K562 (cell line): ENCODE results near the gene PFKP. TPM values are rescaled to one million over a fixed set of nuclear protein-coding genes. Genes with fewer than 3 reads are reported as not detected.

ENCODE experiments used
- ARID4B ChIP-seq: sonication (generic); formaldehyde crosslinking; IDR thresholded peaks from 2 replicates; pipeline ENCODE4 v1.8.0; 2022; ENCODE audit warnings: mild to moderate bottlenecking, missing genetic modification reagents
- DPF2 ChIP-seq: fragments of 450-650 bp; IDR thresholded peaks from 2 replicates; pipeline ENCODE4 v1.6.1; 2016
- MAFF ChIP-seq: IDR thresholded peaks from 2 replicates; pipeline ENCODE4 v1.6.1; 2012; ENCODE audit warnings: low read length, improper control_type of control experiment
- NCOR1 ChIP-seq: fragments of 450-650 bp; IDR thresholded peaks from 2 replicates; pipeline ENCODE4 v1.6.1; 2016; ENCODE audit warnings: mild to moderate bottlenecking, moderate library complexity
- NR2C2 ChIP-seq, 2 experiments: fragments of 200-800 bp in 1 of 2; sonication (Bioruptor generic) in 1 of 2; sonication (generic) in 1 of 2; formaldehyde crosslinking in 1 of 2; IDR thresholded peaks; 2 replicates each; pipeline versions ENCODE4 v1.6.1 to v1.8.0; 2016 to 2022; ENCODE audit warnings: mild to moderate bottlenecking in 1 of 2, missing compliant biosample characterization in 1 of 2, missing genetic modification characterization in 1 of 2, missing genetic modification reagents in 1 of 2
- PPARD ChIP-seq: fragments of 250-450 bp; sonication (Bioruptor Pico); IDR thresholded peaks from 2 replicates; pipeline ENCODE4 v1.8.0; 2022; ENCODE audit warnings: inconsistent platforms, mild to moderate bottlenecking, moderate library complexity
- RNF2 ChIP-seq: sonication (generic); IDR thresholded peaks from 2 replicates; pipeline ENCODE4 v1.6.1; 2016
- TFE3 ChIP-seq: fragments of 450-650 bp; formaldehyde crosslinking; IDR thresholded peaks from 2 replicates; pipeline ENCODE4 v1.4.0; 2020; ENCODE audit warnings: mild to moderate bottlenecking, mixed read lengths
- TOE1 ChIP-seq, 2 experiments: fragments of 450-650 bp in 1 of 2; sonication (generic) in 1 of 2; formaldehyde crosslinking in 1 of 2; IDR thresholded peaks; 2 replicates each; pipeline versions ENCODE4 v1.7.1 to v1.8.0; 2016 to 2022; ENCODE audit warnings: borderline replicate concordance in 2 of 2, mild to moderate bottlenecking in 2 of 2, antibody characterized with exemption in 1 of 2, inconsistent platforms in 1 of 2, low read depth in 1 of 2, missing genetic modification reagents in 1 of 2, moderate library complexity in 1 of 2
- U2AF2 ChIP-seq: fragments of 200-400 bp; formaldehyde crosslinking; optimal IDR thresholded peaks from 2 replicates; pipeline ENCODE3; 2017; ENCODE audit warnings: low read depth, mild to moderate bottlenecking, low read length
- ZNF318 ChIP-seq, 2 experiments: fragments of 450-650 bp; IDR thresholded peaks; 2 replicates each; pipeline ENCODE4 v1.6.1; 2016; ENCODE audit warnings: mild to moderate bottlenecking in 2 of 2, borderline replicate concordance in 1 of 2, low read depth in 1 of 2, moderate library complexity in 1 of 2
- polyA plus RNA-seq, 8 experiments: library from polyadenylated mRNA; depleted of rRNA in 4 of 8; stranded (reverse) in 5 of 8; unstranded in 3 of 8; fragments of >200 nt; fragmentation: Nextera tagmentation in 2 of 8; fragmentation: Illumina TruSeq in 1 of 8; extraction: Ambion mirVana in 2 of 8; extraction: Trizol in 1 of 8; gene quantifications; 2 replicates each; pipeline versions ENCODE4 v1.2.1 to v1.2.3, GENCODE V29; 2011 to 2014; ENCODE audit warnings: inconsistent platforms in 1 of 8, missing spikeins in 1 of 8
- total RNA-seq, 7 experiments: library from RNA; depleted of rRNA in 6 of 7; stranded (reverse); fragments of >200 nt in 6 of 7; fragmentation: Illumina TruSeq in 2 of 7; extraction: Trizol in 2 of 7; gene quantifications; 2 replicates each; pipeline versions ENCODE4 v1.2.1 to v1.2.3, GENCODE V29; 2011 to 2021; ENCODE audit warnings: low replicate concordance in 1 of 7

PFKP gene
- total and polyA plus RNA-seq, 9 of the 15 experiments (the other 6 are each of a cell fraction or from before 2014, with no cell fraction given) = 23.5 to 116 (median 62.1) TPM

GRCh38 chr10:3045471-3046209 lies 21.7 kb upstream of the PFKP start (continued):
- TF ChIP-seq ZNF318 (IDR thresholded peaks at IDR 0.05; ENCODE audit: borderline replicate concordance in 1 of 2, low read depth in 1 of 2) (no peak), TFE3 (no peak), NR2C2 (CRISPR knock-in tag; IDR thresholded peaks at IDR 0.05) (no peak), NR2C2 (tag; IDR thresholded peaks at IDR 0.05) (peak; percentile 81), RNF2 (0 out of 2 replicates have a peak, but pooled peaks have one; percentile 15), PPARD (no peak), MAFF (peak; percentile 11; the same call in 1 of the 2 replicates), TOE1 (IDR thresholded peaks at IDR 0.05; ENCODE audit: borderline replicate concordance) (no peak), TOE1 (CRISPR knock-in tag; IDR thresholded peaks at IDR 0.05; ENCODE audit: borderline replicate concordance, low read depth) (no peak), U2AF2 (no peak), ARID4B (CRISPR knock-in tag) (no peak), NCOR1 (no peak), DPF2 (peak; percentile 68)
